Activated CD8-positive, alpha-beta T cell treated with anti-CD3 and anti-CD28 coated beads for 36 hours (primary cell): ENCODE data around the gene COX8A. TPM values are rescaled to one million over a fixed set of nuclear protein-coding genes. Genes with fewer than 3 reads are reported as not detected.
"Not testable (repeated sequence)": the region's sequence is repeated elsewhere in the genome, so short reads cannot be mapped to it uniquely, and the experiment has no call there.

Experiments used
- ATAC-seq: fragments of 200-7000 bp; cut with Tn5 transposase; one replicate; pipeline ENCODE4 v1.10.0; 2021; ENCODE audit warnings: mild to moderate bottlenecking, moderate library complexity
- CTCF ChIA-PET: fragments of 350-600 bp; sonication (Branson Sonifier 250); formaldehyde crosslinking; loops from one replicate; lab custom pipeline; 2021; ENCODE audit warnings: antibody characterized with exemption; lab: Charles Lee
- POLR2A ChIA-PET: fragments of 350-600 bp; sonication (Branson Sonifier 250); formaldehyde crosslinking; loops from one replicate; lab custom pipeline; 2021; ENCODE audit warnings: antibody characterized with exemption; lab: Charles Lee
- DNase-seq: peaks from one replicate; pipeline ENCODE4 v3.0.0-alpha.2; 2020
- H3K27ac Mint-ChIP-seq: one replicate; pipeline ENCODE4 v1.8.0; 2021; ENCODE audit warnings: mild to moderate bottlenecking, mixed read lengths
- H3K27me3 Mint-ChIP-seq: one replicate; pipeline ENCODE4 v1.8.0; 2021; ENCODE audit warnings: mixed read lengths
- H3K36me3 Mint-ChIP-seq: one replicate; pipeline ENCODE4 v1.8.0; 2021; ENCODE audit warnings: low read depth, mixed read lengths
- H3K4me1 Mint-ChIP-seq: one replicate; pipeline ENCODE4 v1.8.0; 2021; ENCODE audit warnings: low read depth, mixed read lengths
- H3K4me3 Mint-ChIP-seq: one replicate; pipeline ENCODE4 v1.8.0; 2021; ENCODE audit warnings: mild to moderate bottlenecking, moderate library complexity, mixed read lengths
- H3K9me3 Mint-ChIP-seq: one replicate; pipeline ENCODE4 v1.8.0; 2021; ENCODE audit warnings: mixed read lengths
- CTCF ChIP-seq: fragments of 200-600 bp; IDR thresholded peaks from one replicate; pipeline ENCODE4 v1.8.0; 2022; ENCODE audit warnings: antibody characterized with exemption, mild to moderate bottlenecking
- intact Hi-C: fragments of 100-400 bp; cut with micrococcal nuclease; formaldehyde crosslinking; loops from one replicate; pipeline ENCODE4 v1.10.0; 2022
- total RNA-seq, 2 experiments: library from RNA; stranded (reverse); gene quantifications; one replicate each; pipeline ENCODE4 v1.2.3, GENCODE V29; 2021

COX8A gene
- total RNA-seq, 2 experiments from 2014 or later = 436 to 497 TPM

DNA sequence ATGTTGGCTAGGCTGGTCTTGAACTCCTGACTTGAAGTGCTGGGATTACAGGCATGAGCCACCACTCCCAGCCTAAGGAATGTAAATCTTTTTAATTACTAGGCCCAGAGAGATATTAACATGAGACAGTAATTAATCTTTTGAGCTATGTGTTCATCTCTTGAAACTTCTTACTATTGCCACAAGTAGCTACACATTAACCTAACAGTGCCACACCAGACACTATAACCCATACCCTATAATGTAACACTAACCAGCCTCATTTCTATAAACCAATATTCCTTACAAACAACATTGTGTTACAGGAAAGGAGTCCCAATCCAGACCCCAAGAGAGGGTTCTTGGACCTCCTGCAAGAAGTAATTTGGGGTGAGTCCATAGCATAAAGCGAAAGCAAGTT lies 8.0 kb upstream of the COX8A start:
- H3K27ac Mint-ChIP-seq = no peak overlapping the region
- CTCF ChIA-PET = interaction anchor here (1.2 kb wide), 2 partner anchors 21 to 34 kb away, joined by 3 read pairs; no protein-coding TSS in a partner anchor
- no peaks in the 10 kb centered on the region for H3K9me3 Mint-ChIP-seq
- H3K4me3 Mint-ChIP-seq = no peak overlapping the region
- POLR2A ChIA-PET = no interaction called here
- H3K4me1 Mint-ChIP-seq = peaks cover 8% of the 10 kb centered on the region
- DNase-seq (no peak), ATAC-seq (no peak)
- H3K36me3 Mint-ChIP-seq = no peaks in the 10 kb centered on the region
- no peak for TF ChIP-seq CTCF
- intact Hi-C loops = no loop called here
- H3K27me3 Mint-ChIP-seq = no peaks in the 10 kb centered on the region

DNA sequence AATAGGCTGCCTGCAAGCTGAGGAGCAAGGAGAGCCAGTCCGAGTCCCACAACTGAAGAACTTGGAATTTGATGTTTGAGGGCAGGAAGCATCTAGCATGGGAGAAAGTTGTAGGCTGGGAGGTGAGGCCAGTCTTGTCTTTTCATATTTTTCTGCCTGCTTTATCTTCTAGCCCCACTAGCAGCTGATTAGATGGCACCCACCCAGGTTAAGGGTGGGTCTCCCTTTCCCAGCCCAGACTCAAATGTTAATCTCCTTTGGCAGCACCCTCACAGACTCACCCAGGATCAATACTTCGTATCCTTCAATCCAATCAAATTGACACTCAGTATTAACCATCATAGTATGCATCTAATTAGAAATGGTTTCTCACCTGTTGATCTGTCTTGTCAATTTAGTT lies 5.0 kb upstream of the COX8A start:
- POLR2A ChIA-PET = interaction anchor here (0.9 kb wide), 1 partner anchor 33 kb away, joined by 3 read pairs; no protein-coding TSS in a partner anchor
- no peaks in the 10 kb centered on the region for H3K27me3 Mint-ChIP-seq
- TF ChIP-seq CTCF = no peak
- H3K4me3 Mint-ChIP-seq = no peak overlapping the region
- CTCF ChIA-PET = no interaction called here
- no peaks in the 10 kb centered on the region for H3K9me3 Mint-ChIP-seq
- ATAC-seq (no peak), DNase-seq (no peak)
- no peak overlapping the region for H3K27ac Mint-ChIP-seq
- peaks cover 7% of the 10 kb centered on the region for H3K4me1 Mint-ChIP-seq
- intact Hi-C loops = no loop called here
- H3K36me3 Mint-ChIP-seq = peaks cover 5% of the 10 kb centered on the region

DNA sequence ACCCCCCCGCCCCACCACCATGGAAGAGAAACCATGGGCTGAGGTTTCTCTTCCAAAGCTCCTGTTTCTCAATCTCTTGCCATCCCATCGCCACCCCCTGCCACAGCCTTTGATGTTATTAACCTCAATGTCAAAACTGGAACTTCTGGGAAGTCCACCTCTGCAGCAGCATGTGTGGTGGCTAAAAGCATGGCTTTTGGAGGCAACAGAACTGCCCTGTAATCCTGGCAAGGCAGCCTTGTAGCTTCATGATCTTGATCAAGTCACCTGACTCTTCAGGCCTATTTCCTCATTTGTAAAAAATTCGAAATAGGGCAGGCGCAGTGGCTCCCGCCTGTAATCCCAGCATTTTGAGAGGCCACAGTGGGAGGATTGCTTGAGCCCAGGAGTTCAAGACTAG lies 3.5 kb upstream of the COX8A start:
- DNase-seq (no peak), ATAC-seq (no peak)
- H3K36me3 Mint-ChIP-seq = peaks cover 10% of the 10 kb centered on the region
- no peak for TF ChIP-seq CTCF
- no peak overlapping the region for H3K4me3 Mint-ChIP-seq
- intact Hi-C loops = no loop called here
- H3K27me3 Mint-ChIP-seq = no peaks in the 10 kb centered on the region
- peaks cover 10% of the 10 kb centered on the region for H3K4me1 Mint-ChIP-seq
- CTCF ChIA-PET = interaction anchor here (1.0 to 1.4 kb wide), 3 partner anchors 70 to 134 kb away, joined by 3 to 5 read pairs (median 3); partner anchors contain the start of gene MARK2
- no peak overlapping the region for H3K27ac Mint-ChIP-seq
- POLR2A ChIA-PET = interaction anchor here (1.1 kb wide), 1 partner anchor 11 kb away, joined by 3 read pairs; no protein-coding TSS in a partner anchor
- H3K9me3 Mint-ChIP-seq = no peaks in the 10 kb centered on the region

DNA sequence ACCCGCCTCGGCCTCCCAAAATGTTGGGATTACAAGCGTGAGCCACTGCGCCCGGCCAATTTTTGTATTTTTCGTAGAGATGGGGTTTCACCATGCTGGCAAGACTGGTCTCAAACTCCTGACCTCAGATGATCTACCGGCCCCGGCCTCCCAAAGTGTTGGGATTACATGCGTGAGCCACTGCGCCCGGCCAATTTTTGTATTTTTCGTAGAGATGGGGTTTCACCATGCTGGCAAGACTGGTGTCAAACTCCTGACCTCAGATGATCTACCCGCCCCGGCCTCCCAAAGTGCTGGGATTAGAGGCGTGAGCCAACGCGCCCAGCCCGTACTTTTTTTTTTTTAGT lies 535 bp upstream of the COX8A start:
- DNase-seq, intact Hi-C loops, ATAC-seq, H3K27me3 Mint-ChIP-seq, H3K9me3 Mint-ChIP-seq: not testable (repeated sequence)
- ChIA-PET POLR2A (interaction anchor here (1.2 kb wide), 1 partner anchor 17 kb away, joined by 3 read pairs; no protein-coding TSS in a partner anchor), CTCF (interaction anchor here (0.7 to 2.0 kb wide), 2 partner anchors 28 to 137 kb away, joined by 6 to 11 read pairs; no protein-coding TSS in a partner anchor)
- Mint-ChIP-seq H3K4me1 (peaks cover 27% of the 10 kb centered on the region), H3K36me3 (peaks cover 23% of the 10 kb centered on the region), H3K4me3 (peak overlapping the region; percentile 100), H3K27ac (peak overlapping the region; percentile 82)

DNA sequence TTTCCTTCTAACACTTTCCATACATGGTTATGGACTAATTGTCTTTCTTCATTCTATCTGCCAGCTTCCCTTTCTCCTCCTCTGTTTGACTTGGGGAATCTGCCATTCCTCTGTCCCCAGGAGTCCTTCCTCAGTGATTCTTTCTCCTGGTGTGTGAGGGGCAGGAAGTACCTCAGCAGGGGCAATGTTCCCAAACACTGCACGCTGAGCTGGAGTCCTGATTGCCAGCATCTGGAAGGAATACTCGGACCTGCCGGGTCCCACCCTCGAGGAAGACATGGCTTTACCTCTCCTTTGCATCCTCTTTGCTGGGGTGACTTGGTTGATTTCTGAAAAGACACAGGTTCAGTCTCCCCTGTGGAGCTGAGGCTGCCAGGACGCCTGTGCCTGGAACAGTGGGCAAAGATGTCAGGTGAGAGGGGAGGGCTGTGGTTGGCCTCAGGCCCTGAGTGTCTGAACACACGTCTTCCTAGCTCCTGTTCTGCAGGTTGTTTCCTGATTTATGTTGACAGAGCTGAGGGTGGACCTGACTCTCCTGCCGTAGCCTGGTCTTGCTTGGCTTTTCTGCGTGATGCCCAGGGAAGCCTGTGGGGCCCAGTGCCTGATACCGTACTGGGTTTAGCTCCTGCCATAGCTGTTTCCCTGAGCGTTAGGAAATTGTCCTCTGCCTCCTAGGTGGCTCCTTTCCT lies 4.3 kb downstream of the COX8A start:
- CTCF ChIA-PET = no interaction called here
- POLR2A ChIA-PET = interaction anchor here (0.5 kb wide), 1 partner anchor 200 kb away, joined by 3 read pairs; no protein-coding TSS in a partner anchor

More for the DNA sequence above, 4.3 kb downstream of the COX8A start:
- no peak for TF ChIP-seq CTCF
- DNase-seq (no peak), ATAC-seq (no peak)
- Mint-ChIP-seq H3K27ac (no peak overlapping the region), H3K4me3 (no peak overlapping the region), H3K36me3 (peaks cover 23% of the 10 kb centered on the region), H3K9me3 (no peaks in the 10 kb centered on the region), H3K27me3 (no peaks in the 10 kb centered on the region), H3K4me1 (peaks cover 25% of the 10 kb centered on the region)
- intact Hi-C loops = no loop called here
